Thoracic aorta (tissue), 2 donors: ENCODE results near the gene GPBP1L1. TPM values are rescaled to one million over a fixed set of nuclear protein-coding genes. Genes with fewer than 3 reads are reported as not detected.
"Not testable (repeated sequence)": the region's sequence is repeated elsewhere in the genome, so short reads cannot be mapped to it uniquely, and the experiment has no call there.

Source experiments
- ATAC-seq: fragments of 150-250 bp; one replicate; pipeline ENCODE4 v1.8.0; 2017; ENCODE audit warnings: low read depth; ENCODE audit not compliant: insufficient number of reproducible peaks, low FRiP score
- DNase-seq: peaks from one replicate; pipeline ENCODE4 v3.0.0-alpha.2; 2020; ENCODE audit warnings: low spot score
- H3K27ac ChIP-seq, 2 donors: fragments of 200-600 bp; sonication (generic); 1 replicate in 1 of 2; 2 replicates in 1 of 2; pipeline ENCODE4 v1.5.1; 2016; ENCODE audit warnings: mild to moderate bottlenecking in 2 of 2, moderate library complexity in 2 of 2
- H3K27me3 ChIP-seq: fragments of 200-600 bp; sonication (generic); replicated peaks from 2 replicates; pipeline ENCODE4 v1.6.0; 2016; ENCODE audit warnings: mild to moderate bottlenecking; ENCODE audit not compliant: insufficient read depth
- H3K36me3 ChIP-seq: fragments of 200-600 bp; sonication (generic); one replicate; pipeline ENCODE4 v1.5.1; 2016
- H3K4me1 ChIP-seq, 2 donors: fragments of 200-600 bp; sonication (generic); 1 replicate in 1 of 2; 2 replicates in 1 of 2; pipeline versions ENCODE4 v1.5.1 to v1.6.0; 2016; ENCODE audit warnings: low read depth in 2 of 2, mild to moderate bottlenecking in 1 of 2; ENCODE audit not compliant: control insufficient read depth in 1 of 2
- H3K4me3 ChIP-seq: fragments of 200-600 bp; sonication (generic); 2 replicates; pipeline ENCODE4 v1.5.1; 2016; ENCODE audit warnings: mild to moderate bottlenecking
- H3K9me3 ChIP-seq: fragments of 200-600 bp; sonication (generic); 2 replicates; pipeline ENCODE4 v1.5.1; 2016
- total RNA-seq, 2 donors: library from RNA; depleted of rRNA; stranded (reverse); fragments of >200 nt; gene quantifications; one replicate each; pipeline versions ENCODE4 v1.1.0 to v1.2.3, GENCODE V29; 2016
- TF ChIP-seq, protein P1 (sequence below): fragments of 200-600 bp; sonication (generic); IDR thresholded peaks from one replicate; pipeline ENCODE4 v1.5.1; 2019; ENCODE audit warnings: antibody characterized with exemption

GPBP1L1 gene
- total RNA-seq, 2 donors from 2014 or later: 103 to 120 TPM

DNA sequence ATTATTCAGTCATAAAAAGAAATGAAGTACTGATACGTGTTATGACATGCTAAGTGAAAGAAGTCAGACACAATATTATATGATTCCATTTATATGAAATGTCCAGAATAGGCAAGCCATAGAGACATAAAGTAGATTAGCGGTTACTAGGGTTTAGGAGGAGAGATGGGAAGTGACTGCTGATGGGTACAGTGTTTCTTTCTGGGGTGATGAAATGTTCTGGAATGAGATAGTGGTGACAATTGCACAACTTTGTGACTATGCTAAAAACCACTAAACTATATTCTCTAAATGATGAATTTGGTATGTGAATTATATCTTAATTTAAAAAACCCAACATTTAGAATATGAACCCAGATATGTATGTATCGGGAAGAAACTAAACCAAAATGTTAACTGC is 36.5 kb upstream of the GPBP1L1 start:
- ATAC-seq (no peak), DNase-seq (no peak)
- Histone ChIP-seq H3K27me3 (no peaks in the 10 kb centered on the region), H3K36me3 (no peaks in the 10 kb centered on the region), H3K27ac (no peak overlapping the region), H3K9me3 (no peaks in the 10 kb centered on the region), H3K4me1 (no peaks in the 10 kb centered on the region), H3K4me3 (no peak overlapping the region)
- TF ChIP-seq, protein P1, sequence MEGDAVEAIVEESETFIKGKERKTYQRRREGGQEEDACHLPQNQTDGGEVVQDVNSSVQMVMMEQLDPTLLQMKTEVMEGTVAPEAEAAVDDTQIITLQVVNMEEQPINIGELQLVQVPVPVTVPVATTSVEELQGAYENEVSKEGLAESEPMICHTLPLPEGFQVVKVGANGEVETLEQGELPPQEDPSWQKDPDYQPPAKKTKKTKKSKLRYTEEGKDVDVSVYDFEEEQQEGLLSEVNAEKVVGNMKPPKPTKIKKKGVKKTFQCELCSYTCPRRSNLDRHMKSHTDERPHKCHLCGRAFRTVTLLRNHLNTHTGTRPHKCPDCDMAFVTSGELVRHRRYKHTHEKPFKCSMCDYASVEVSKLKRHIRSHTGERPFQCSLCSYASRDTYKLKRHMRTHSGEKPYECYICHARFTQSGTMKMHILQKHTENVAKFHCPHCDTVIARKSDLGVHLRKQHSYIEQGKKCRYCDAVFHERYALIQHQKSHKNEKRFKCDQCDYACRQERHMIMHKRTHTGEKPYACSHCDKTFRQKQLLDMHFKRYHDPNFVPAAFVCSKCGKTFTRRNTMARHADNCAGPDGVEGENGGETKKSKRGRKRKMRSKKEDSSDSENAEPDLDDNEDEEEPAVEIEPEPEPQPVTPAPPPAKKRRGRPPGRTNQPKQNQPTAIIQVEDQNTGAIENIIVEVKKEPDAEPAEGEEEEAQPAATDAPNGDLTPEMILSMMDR: no peak

DNA sequence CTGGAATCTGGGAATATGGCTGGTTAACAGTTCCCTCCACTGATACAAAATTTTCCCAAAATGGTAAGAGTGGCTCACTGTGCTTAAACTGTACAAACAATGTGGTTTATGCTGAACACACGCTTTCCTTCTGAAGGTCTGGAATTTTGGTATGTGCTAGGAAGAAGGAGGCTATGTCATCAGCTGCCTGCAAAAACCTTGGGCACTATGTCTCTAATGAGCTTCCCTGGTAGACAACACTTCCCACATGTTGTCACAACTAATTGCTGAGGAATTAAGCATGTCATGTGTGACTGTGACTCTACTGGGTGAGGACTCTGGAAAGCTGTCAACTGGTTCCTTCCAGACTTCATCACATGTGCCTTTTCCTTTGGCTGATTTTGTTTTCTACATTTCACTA is 34.9 kb upstream of the GPBP1L1 start:
- Histone ChIP-seq H3K36me3 (no peaks in the 10 kb centered on the region), H3K9me3 (no peaks in the 10 kb centered on the region), H3K4me3 (no peak overlapping the region), H3K27ac (no peak overlapping the region), H3K27me3 (no peaks in the 10 kb centered on the region), H3K4me1 (no peaks in the 10 kb centered on the region)
- TF ChIP-seq, protein P1: no peak
- ATAC-seq: no peak
- DNase-seq: no peak

DNA sequence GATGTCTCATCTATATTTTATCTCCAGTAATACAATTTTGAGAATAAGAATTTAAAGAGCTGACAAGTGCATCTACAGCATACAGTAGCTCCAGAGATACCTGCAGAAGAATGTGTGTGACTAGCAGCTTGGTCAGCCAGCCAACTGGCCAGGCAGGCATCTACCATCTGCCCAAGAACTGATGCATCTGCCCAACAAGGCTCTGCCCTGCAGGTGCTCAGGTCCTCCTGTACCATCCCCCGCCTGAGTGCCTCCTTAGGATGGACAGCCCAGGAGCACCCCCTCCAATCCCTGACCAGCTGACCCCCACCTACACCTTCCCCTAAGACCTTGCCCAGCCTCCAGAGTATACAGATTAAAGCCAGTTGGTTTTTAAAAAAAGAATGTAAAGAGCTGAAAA is 32.0 kb upstream of the GPBP1L1 start:
- Histone ChIP-seq H3K27me3 (no peaks in the 10 kb centered on the region), H3K4me1 (no peaks in the 10 kb centered on the region), H3K4me3 (no peak overlapping the region), H3K27ac (no peak overlapping the region), H3K36me3 (no peaks in the 10 kb centered on the region), H3K9me3 (no peaks in the 10 kb centered on the region)
- ATAC-seq (no peak), DNase-seq (no peak)
- TF ChIP-seq, protein P1: no peak

DNA sequence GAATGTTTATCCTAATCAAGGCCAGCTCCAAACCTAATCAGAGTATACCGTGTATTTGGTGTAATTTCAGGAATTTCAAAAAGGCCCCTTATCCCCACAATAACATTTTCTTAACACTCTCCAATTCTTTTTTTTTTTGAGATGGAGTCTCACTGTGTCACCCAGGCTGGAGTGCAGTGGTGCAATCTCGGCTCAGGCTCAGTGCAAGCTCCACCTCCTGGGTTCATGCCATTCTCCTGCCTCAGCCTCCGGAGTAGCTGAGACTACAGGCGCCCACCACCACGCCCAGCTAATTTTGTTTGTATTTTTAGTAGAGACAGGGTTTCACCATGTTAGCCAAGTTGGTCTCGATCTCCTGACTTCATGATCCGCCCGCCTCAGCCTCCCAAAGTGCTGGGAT is 31.1 kb upstream of the GPBP1L1 start:
- not testable (repeated sequence) for DNase-seq, H3K9me3 ChIP-seq, H3K4me1 ChIP-seq, H3K4me3 ChIP-seq, H3K27ac ChIP-seq, ATAC-seq, H3K27me3 ChIP-seq, H3K36me3 ChIP-seq

DNA sequence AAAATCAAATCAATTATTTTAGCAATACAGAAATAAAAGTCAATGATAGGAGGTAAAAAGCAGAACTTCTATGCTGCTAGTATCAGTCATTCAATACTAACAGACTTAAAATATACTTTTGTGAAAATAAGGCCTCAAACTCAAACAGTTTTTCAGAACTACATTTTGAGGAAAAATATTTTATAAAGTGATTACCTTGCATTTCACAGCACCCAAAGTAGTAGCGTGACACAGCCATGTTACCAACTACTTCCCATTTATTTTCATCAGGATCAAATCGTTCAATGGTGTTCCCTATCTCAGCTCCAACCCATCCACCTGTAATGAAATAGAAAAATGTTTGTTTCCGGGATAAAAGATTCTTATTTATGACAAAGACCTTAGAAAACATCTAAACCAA is 30.4 kb upstream of the GPBP1L1 start:
- no peak overlapping the region for H3K4me3 ChIP-seq
- ATAC-seq: no peak
- no peaks in the 10 kb centered on the region for H3K36me3 ChIP-seq
- DNase-seq: no peak
- no peaks in the 10 kb centered on the region for H3K4me1 ChIP-seq
- H3K9me3 ChIP-seq: no peaks in the 10 kb centered on the region
- TF ChIP-seq, protein P1: no peak
- H3K27ac ChIP-seq: no peak overlapping the region
- no peaks in the 10 kb centered on the region for H3K27me3 ChIP-seq

DNA sequence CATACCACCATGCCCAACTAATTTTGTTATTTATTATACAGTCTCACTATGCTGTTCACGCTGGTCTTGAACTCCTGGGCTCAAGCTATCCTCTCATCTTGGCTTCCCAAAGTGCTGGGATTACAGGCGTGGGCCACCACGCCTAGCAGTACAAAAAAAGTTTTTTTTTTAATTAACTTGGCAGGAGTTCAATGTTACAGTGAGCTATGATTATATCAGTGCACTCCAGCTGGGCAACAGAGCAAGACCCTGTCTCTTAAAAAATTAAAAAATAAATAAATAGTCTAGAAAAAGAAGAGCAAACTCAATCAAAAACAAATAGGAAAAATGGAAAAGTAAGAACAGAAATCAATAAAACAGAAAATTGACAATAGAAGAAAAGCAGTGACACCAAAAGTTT is 27.4 kb upstream of the GPBP1L1 start:
- Histone ChIP-seq H3K4me1 (no peaks in the 10 kb centered on the region), H3K4me3 (no peak overlapping the region), H3K9me3 (no peaks in the 10 kb centered on the region), H3K36me3 (peaks cover under 1% of the 10 kb centered on the region), H3K27me3 (no peaks in the 10 kb centered on the region), H3K27ac (no peak overlapping the region)
- no peak for DNase-seq
- TF ChIP-seq, protein P1: no peak
- ATAC-seq: no peak
